ENCODE measurements around the gene CPN2. TPM values are rescaled to one million over a fixed set of nuclear protein-coding genes. Genes with fewer than 3 reads are reported as not detected.

CPN2 gene
- polyA plus RNA-seq, 2 of the 4 experiments (the other 2 are of a cell fraction), result not detected

DNA sequence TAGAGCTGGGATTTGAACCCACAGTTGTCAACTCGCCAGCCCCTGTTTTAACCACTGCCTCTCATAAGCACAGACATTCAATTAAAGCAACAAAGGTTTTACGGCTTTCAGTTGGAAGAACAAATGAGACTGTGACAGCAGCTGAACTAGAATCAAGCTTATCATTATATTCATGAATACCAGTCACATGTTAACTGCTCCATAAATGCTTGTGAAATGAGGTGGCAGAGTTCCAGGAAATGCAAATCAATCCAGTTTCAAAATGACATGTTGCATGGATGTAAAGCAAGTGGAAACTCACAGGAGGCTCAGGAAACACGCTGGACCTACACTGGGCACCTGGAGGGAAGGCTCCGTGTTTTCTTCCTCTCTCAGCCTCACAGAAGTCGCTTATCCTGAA is 44.1 kb upstream of the CPN2 start:
- 73% methylated on average over 5 of the region's 5 CpGs for WGBS (ENCODE audit: missing lambda C conversion rate)
- ChIA-PET CTCF (interaction anchor here (0.5 to 1.9 kb wide), 6 partner anchors 9 to 1138 kb away, joined by 3 to 7 read pairs (median 4); no protein-coding TSS in a partner anchor), POLR2A (no interaction called here)
- no peak overlapping the region for H3K27ac ChIP-seq
- no peak overlapping the region for H3K4me2 ChIP-seq
- FAIRE-seq (no peak), ATAC-seq (no peak), DNase-seq (ENCODE audit: low read depth in 1 of 2, low spot score in 1 of 2) (no peak)
- H3K4me1 ChIP-seq, result no peaks in the 10 kb centered on the region
- TF ChIP-seq RAD21 (conservative IDR thresholded peaks at IDR 0.05 in 1 of 2, IDR thresholded peaks at IDR 0.05 in 1 of 2) (no peak), MAFK (IDR thresholded peaks at IDR 0.05; ENCODE audit: partially characterized antibody) (no peak), POLR2AphosphoS2 (conservative IDR thresholded peaks at IDR 0.05; ENCODE audit: low read length) (no peak), ZC3H11A (IDR thresholded peaks at IDR 0.05) (no peak)
- TF ChIP-seq, protein P1, sequence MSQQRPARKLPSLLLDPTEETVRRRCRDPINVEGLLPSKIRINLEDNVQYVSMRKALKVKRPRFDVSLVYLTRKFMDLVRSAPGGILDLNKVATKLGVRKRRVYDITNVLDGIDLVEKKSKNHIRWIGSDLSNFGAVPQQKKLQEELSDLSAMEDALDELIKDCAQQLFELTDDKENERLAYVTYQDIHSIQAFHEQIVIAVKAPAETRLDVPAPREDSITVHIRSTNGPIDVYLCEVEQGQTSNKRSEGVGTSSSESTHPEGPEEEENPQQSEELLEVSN (IDR thresholded peaks at IDR 0.05; ENCODE audit: borderline replicate concordance, low read depth), result no peak
- TF ChIP-seq, protein P2, sequence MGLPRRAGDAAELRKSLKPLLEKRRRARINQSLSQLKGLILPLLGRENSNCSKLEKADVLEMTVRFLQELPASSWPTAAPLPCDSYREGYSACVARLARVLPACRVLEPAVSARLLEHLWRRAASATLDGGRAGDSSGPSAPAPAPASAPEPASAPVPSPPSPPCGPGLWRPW (IDR thresholded peaks at IDR 0.05), result no peak
- H3K9me3 ChIP-seq, result peaks cover 14% of the 10 kb centered on the region; the same call in 1 of the 3 replicates
- no peak overlapping the region for H3K4me3 ChIP-seq

DNA sequence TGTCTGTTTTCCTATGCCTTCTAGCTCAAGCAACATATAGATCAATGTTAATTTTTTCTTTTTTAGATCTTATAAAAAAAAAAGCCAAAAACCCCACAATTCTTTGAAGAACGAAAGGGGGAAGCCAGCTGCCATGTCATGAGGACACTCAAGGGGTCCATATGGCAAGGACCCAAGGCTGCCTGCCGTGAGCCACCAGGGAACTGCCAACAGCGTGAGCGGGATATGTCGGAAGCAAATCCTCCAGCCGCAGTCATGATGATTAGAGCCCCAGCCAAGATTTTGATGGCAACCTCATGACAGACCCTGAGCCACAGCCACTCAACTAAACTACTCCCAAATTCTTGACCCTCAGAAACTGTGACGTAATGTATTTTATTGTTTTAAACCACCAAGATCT is 41.4 kb upstream of the CPN2 start:
- WGBS (ENCODE audit: missing lambda C conversion rate), result 66% methylated on average over 7 of the region's 7 CpGs
- FAIRE-seq (no peak), DNase-seq (ENCODE audit: low read depth in 1 of 2, low spot score in 1 of 2) (no peak), ATAC-seq (no peak)
- H3K4me3 ChIP-seq, result no peak overlapping the region
- no peak overlapping the region for H3K27ac ChIP-seq
- H3K9me3 ChIP-seq, result peaks cover 14% of the 10 kb centered on the region; the same call in 1 of the 3 replicates
- CTCF ChIA-PET, result interaction anchor here (1.0 to 2.0 kb wide), 2 partner anchors 12 to 13 kb away, joined by 3 to 6 read pairs; no protein-coding TSS in a partner anchor
- POLR2A ChIA-PET, result no interaction called here
- H3K4me1 ChIP-seq, result no peaks in the 10 kb centered on the region
- no peak for TF ChIP-seq CEBPB (IDR thresholded peaks at IDR 0.05)
- H3K4me2 ChIP-seq, result no peak overlapping the region

DNA sequence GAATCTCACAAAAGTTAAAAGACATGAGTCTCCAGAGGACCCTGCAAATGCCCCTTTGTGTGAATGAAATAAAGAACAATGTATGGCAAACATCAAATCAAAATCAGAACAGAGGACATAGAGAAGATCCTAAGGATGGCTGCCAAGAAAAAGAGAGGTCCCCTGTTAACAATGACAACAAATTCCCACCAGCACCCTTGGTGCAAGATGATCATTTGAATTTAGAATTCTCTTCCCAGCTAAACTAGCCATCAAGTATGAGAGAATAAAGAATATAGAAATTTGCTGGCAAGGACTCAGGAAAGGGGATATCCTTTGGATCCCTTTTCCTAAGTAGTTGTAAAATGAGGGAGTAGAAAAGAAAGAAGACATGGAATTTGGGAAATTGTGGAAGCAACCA is 39.7 kb upstream of the CPN2 start:
- peaks cover 7% of the 10 kb centered on the region; the same call in 1 of the 3 replicates for H3K4me1 ChIP-seq
- no peak overlapping the region for H3K27ac ChIP-seq
- CTCF ChIA-PET, result interaction anchor here (1.1 to 2.0 kb wide), 2 partner anchors 13 to 47 kb away, joined by 4 to 6 read pairs; no protein-coding TSS in a partner anchor
- ATAC-seq (no peak), DNase-seq (ENCODE audit: low read depth in 1 of 2, low spot score in 1 of 2) (no peak), FAIRE-seq (no peak)
- TF ChIP-seq, protein P3, sequence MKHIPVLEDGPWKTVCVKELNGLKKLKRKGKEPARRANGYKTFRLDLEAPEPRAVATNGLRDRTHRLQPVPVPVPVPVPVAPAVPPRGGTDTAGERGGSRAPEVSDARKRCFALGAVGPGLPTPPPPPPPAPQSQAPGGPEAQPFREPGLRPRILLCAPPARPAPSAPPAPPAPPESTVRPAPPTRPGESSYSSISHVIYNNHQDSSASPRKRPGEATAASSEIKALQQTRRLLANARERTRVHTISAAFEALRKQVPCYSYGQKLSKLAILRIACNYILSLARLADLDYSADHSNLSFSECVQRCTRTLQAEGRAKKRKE (CRISPR knock-in tag; IDR thresholded peaks at IDR 0.05; ENCODE audit: low read depth), result no peak
- TF ChIP-seq RFX5 (IDR thresholded peaks at IDR 0.05) (no peak), POLR2AphosphoS2 (conservative IDR thresholded peaks at IDR 0.05; ENCODE audit: low read length) (no peak), RARB (CRISPR knock-in tag; IDR thresholded peaks at IDR 0.05) (no peak), POLR2A (IDR thresholded peaks at IDR 0.05; ENCODE audit: low read length) (no peak), NPAS2 (CRISPR knock-in tag; IDR thresholded peaks at IDR 0.05; ENCODE audit: borderline replicate concordance) (no peak), SMC3 (IDR thresholded peaks at IDR 0.05) (no peak)
- TF ChIP-seq, protein P2 (IDR thresholded peaks at IDR 0.05), result no peak
- POLR2A ChIA-PET, result no interaction called here
- peaks cover 14% of the 10 kb centered on the region; the same call in 1 of the 3 replicates for H3K9me3 ChIP-seq
- no peak overlapping the region for H3K4me2 ChIP-seq
- no peak overlapping the region for H3K4me3 ChIP-seq

DNA sequence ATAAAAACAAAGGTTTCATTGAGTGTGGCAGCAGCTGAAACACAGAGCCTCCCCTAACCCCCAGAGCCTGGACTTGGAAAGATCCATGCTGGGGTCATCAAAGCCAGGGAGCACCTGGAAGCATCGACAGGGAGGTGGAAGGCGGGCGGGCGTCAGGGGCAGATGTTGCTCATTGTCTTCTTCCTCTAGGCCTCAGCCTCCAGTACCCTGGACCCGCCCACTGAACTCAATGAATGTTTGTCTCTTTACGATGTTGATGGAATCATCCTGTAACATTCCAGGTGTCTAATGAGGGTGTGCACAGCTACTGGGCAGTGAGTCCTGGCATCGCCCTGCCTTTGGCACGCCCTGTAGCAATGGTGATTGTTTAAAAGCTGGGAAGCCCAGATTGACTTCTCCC is 38.1 kb upstream of the CPN2 start:
- H3K4me3 ChIP-seq, result no peak overlapping the region
- no peak for DNase-seq (ENCODE audit: low read depth in 1 of 2, low spot score in 1 of 2)
- H3K9me3 ChIP-seq, result peaks cover 14% of the 10 kb centered on the region; the same call in 1 of the 3 replicates
- ATAC-seq, result no peak
- no peak for TF ChIP-seq TP53 (CRISPR knock-in tag; IDR thresholded peaks at IDR 0.05)
- TF ChIP-seq, protein P4, sequence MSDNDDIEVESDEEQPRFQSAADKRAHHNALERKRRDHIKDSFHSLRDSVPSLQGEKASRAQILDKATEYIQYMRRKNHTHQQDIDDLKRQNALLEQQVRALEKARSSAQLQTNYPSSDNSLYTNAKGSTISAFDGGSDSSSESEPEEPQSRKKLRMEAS (IDR thresholded peaks at IDR 0.05), result no peak
- no peak for TF ChIP-seq MYC (IDR thresholded peaks at IDR 0.05; ENCODE audit: borderline replicate concordance, low read length)
- no peak for TF ChIP-seq PHF8 (IDR thresholded peaks at IDR 0.05; ENCODE audit: borderline replicate concordance, low read depth)
- no peak for TF ChIP-seq RARB (CRISPR knock-in tag; IDR thresholded peaks at IDR 0.05)
- no peak for TF ChIP-seq EHF (CRISPR knock-in tag; IDR thresholded peaks at IDR 0.05)
- TF ChIP-seq JUNB (IDR thresholded peaks at IDR 0.05), result no peak
- TF ChIP-seq RNF2 (IDR thresholded peaks at IDR 0.05; ENCODE audit: borderline replicate concordance, low read depth), result no peak
- TF ChIP-seq, protein P5, sequence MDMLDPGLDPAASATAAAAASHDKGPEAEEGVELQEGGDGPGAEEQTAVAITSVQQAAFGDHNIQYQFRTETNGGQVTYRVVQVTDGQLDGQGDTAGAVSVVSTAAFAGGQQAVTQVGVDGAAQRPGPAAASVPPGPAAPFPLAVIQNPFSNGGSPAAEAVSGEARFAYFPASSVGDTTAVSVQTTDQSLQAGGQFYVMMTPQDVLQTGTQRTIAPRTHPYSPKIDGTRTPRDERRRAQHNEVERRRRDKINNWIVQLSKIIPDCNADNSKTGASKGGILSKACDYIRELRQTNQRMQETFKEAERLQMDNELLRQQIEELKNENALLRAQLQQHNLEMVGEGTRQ (IDR thresholded peaks at IDR 0.05), result no peak
- no peak for TF ChIP-seq RCOR1 (IDR thresholded peaks at IDR 0.05; ENCODE audit: low read depth, low read length)
- ChIA-PET POLR2A (no interaction called here), CTCF (interaction anchor here (0.7 to 2.5 kb wide), 2 partner anchors 9 to 45 kb away, joined by 3 to 9 read pairs; no protein-coding TSS in a partner anchor)
- H3K4me1 ChIP-seq, result peaks cover 7% of the 10 kb centered on the region; the same call in 1 of the 3 replicates
- no peak overlapping the region for H3K4me2 ChIP-seq
- no peak overlapping the region for H3K27ac ChIP-seq
- no peak for FAIRE-seq
- 87% methylated on average over 8 of the region's 8 CpGs for WGBS (ENCODE audit: missing lambda C conversion rate)
